VCaP (cell line): ENCODE data around the gene DTX3.
A peak's percentile ranks its signal among the peaks of the same experiment; 100 is the strongest.
"Not testable (repeated sequence)": the region's sequence is repeated elsewhere in the genome, so short reads cannot be mapped to it uniquely, and the experiment has no call there.

Source experiments
- H3K27ac ChIP-seq: fragments of 450-650 bp; 2 replicates; pipeline ENCODE4 v1.5.1; 2017
- TF ChIP-seq, protein P1 (sequence below): fragments of 450-650 bp; conservative IDR thresholded peaks from 2 replicates; pipeline ENCODE4 v1.5.1; 2017; ENCODE audit warnings: mild to moderate bottlenecking, moderate library complexity

The DTX3 gene

DNA sequence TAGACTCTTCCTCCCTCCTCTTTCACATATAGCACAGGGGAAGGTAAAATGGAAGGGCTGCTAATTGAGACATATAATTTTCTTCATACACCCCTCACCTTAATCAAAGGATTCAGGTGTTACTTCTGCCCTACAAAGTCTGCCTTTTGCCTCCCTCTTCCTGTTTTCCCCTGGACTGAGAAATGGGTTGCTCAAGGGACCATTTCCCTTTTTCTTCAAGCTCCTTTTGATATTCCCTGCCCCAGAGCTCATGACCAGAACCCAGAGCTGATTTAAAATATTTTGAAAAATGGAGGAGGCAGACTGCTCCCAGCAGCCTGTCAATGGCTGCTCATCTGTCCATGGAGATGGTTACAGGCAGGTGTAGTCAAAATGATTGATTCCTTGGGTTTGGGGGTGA, 19.9 kb upstream of the DTX3 start:
- TF ChIP-seq, protein P1, sequence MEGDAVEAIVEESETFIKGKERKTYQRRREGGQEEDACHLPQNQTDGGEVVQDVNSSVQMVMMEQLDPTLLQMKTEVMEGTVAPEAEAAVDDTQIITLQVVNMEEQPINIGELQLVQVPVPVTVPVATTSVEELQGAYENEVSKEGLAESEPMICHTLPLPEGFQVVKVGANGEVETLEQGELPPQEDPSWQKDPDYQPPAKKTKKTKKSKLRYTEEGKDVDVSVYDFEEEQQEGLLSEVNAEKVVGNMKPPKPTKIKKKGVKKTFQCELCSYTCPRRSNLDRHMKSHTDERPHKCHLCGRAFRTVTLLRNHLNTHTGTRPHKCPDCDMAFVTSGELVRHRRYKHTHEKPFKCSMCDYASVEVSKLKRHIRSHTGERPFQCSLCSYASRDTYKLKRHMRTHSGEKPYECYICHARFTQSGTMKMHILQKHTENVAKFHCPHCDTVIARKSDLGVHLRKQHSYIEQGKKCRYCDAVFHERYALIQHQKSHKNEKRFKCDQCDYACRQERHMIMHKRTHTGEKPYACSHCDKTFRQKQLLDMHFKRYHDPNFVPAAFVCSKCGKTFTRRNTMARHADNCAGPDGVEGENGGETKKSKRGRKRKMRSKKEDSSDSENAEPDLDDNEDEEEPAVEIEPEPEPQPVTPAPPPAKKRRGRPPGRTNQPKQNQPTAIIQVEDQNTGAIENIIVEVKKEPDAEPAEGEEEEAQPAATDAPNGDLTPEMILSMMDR, result no peak
- H3K27ac ChIP-seq, result no peak overlapping the region

GRCh38 chr12:57585156-57585555, 19.5 kb upstream of the DTX3 start:
- TF ChIP-seq, protein P1, result no peak
- H3K27ac ChIP-seq, result no peak overlapping the region

GRCh38 chr12:57586128-57586527, 18.5 kb upstream of the DTX3 start:
- no peak overlapping the region for H3K27ac ChIP-seq
- TF ChIP-seq, protein P1, result no peak

DNA sequence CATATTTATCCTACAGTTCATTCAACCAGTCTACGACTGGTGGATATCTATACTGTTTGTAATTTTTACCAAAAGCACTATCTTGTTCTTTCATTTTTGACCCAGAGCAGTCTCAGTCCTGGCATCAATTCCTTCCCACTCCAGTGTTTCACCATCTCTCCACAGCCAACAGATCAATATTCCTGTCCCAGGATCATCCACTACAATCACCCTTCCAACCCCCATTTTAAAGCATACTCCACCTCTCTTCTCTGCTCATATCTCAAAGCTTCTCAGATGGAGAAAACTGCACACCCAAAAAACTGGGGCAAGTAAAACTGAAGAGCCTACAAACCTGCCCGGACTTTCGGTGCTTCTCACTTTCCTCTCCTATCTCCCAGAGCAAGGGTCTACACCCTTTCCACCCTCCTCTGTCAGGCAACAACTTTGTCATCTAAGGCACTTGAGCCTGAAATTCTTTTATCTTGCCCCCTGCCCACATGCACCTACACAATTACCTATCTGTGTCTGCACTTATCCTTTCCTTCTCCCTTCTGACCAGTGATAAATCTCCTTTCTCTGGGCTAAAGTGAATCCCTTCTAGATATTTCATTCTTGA, 17.7 kb upstream of the DTX3 start:
- TF ChIP-seq, protein P1, result no peak
- H3K27ac ChIP-seq, result no peak overlapping the region

GRCh38 chr12:57588951-57589610, 15.5 kb upstream of the DTX3 start:
- not testable (repeated sequence) for H3K27ac ChIP-seq

- peak overlapping the region; percentile 78 for H3K27ac ChIP-seq
- TF ChIP-seq, protein P1, result no peak
Measured at GRCh38 chr12:57590479-57590863, 14.2 kb upstream of the DTX3 start.

GRCh38 chr12:57590864-57591781, 13.5 kb upstream of the DTX3 start, which contains the start of gene PIP4K2C:
Gene PIP4K2C, plus strand, starts transcription at chr12:57591192. Its CDS starts 98 bp downstream, at chr12:57591290.
- peak within 1 kb of the TSS; percentile 78 for H3K27ac ChIP-seq

More at GRCh38 chr12:57590864-57591781, 13.5 kb upstream of the DTX3 start, which contains the start of gene PIP4K2C:
- TF ChIP-seq, protein P1, result no peak
